GM12878 (cell line): ENCODE data around the gene LRP8. TPM values are rescaled to one million over a fixed set of nuclear protein-coding genes. Genes with fewer than 3 reads are reported as not detected.

ENCODE experiments used
- ATAC-seq: fragments of 200-7000 bp; cut with Tn5 transposase; 3 replicates; pipeline ENCODE4 v1.9.1; 2020; ENCODE audit warnings: mild to moderate bottlenecking, moderate library complexity
- BruUV-seq: library from RNA; stranded (reverse); fragments of 400-500 nt; replicated peaks from 2 replicates; lab custom pipeline; 2021; lab: Mats Ljungman, UMichigan
- CTCF ChIA-PET: fragments of 300-600 bp; sonication (Branson Sonifier 250); formaldehyde crosslinking; extraction: SDS; loops from one replicate; lab custom pipeline; 2021; ENCODE audit warnings: inconsistent platforms; lab: Yijun Ruan, JAX
- POLR2A ChIA-PET: fragments of 350-600 bp; formaldehyde crosslinking; extraction: SDS; loops from one replicate; lab custom pipeline; 2021; ENCODE audit warnings: inconsistent platforms; lab: Charles Lee
- RAD21 ChIA-PET: fragments of 300-600 bp; sonication (Branson Sonifier 250); formaldehyde crosslinking; loops from one replicate; lab custom pipeline; 2023; ENCODE audit warnings: antibody characterized with exemption; ENCODE audit not compliant: unreplicated experiment; lab: Charles Lee
- SMC1A ChIA-PET: fragments of 300-600 bp; sonication (Branson Sonifier 250); formaldehyde crosslinking; loops from one replicate; lab custom pipeline; 2023; ENCODE audit not compliant: unreplicated experiment, uncharacterized antibody; lab: Charles Lee
- DNase-seq: peaks from one replicate; pipeline ENCODE4 v3.0.0-alpha.2; 2011; ENCODE audit warnings: low read depth, low spot score
- FAIRE-seq: peaks from 3 replicates; lab custom pipeline; 2011; peaks lifted over from hg19 to GRCh38; lab: Jason Lieb, UNC
- H2AFZ ChIP-seq: 2 replicates; pipeline ENCODE4 v1.6.0; 2011; ENCODE audit warnings: low read depth, low read length, control low read depth; ENCODE audit not compliant: control insufficient read depth
- H3K27ac ChIP-seq: 2 replicates; pipeline ENCODE4 v1.5.1; 2011; ENCODE audit warnings: control low read depth; ENCODE audit not compliant: control insufficient read depth, insufficient read depth
- H3K27me3 ChIP-seq, 2 experiments: replicated peaks in 1 of 2; 2 replicates each; pipeline versions ENCODE4 v1.6.0 to v1.6.1; 2011; ENCODE audit warnings: low read length in 1 of 2; ENCODE audit not compliant: control insufficient read depth in 2 of 2, insufficient read depth in 2 of 2
- H3K36me3 ChIP-seq, 2 experiments: 2 replicates each; pipeline ENCODE4 v1.5.1; 2011; ENCODE audit warnings: low read length in 1 of 2; ENCODE audit not compliant: control insufficient read depth in 2 of 2, insufficient read depth in 2 of 2
- H3K4me1 ChIP-seq: 2 replicates; pipeline ENCODE4 v1.6.1; 2011; ENCODE audit warnings: mild to moderate bottlenecking, low read length, moderate library complexity, mixed read lengths; ENCODE audit not compliant: control insufficient read depth, insufficient read depth
- H3K4me2 ChIP-seq: 2 replicates; pipeline ENCODE4 v1.6.0; 2011; ENCODE audit warnings: control low read depth; ENCODE audit not compliant: control insufficient read depth, insufficient read depth
- H3K4me3 ChIP-seq: fragments of 200-600 bp; sonication (generic); 2 replicates; pipeline ENCODE4 v1.5.1; 2016
- H3K79me2 ChIP-seq: 2 replicates; pipeline ENCODE4 v1.6.0; 2011; ENCODE audit warnings: low read length; ENCODE audit not compliant: control insufficient read depth, insufficient read depth
- H3K9ac ChIP-seq: 2 replicates; pipeline ENCODE4 v1.8.0; 2011; ENCODE audit warnings: low read length, control low read depth, mixed read lengths; ENCODE audit not compliant: control insufficient read depth, insufficient read depth
- H3K9me3 ChIP-seq: replicated peaks from 3 replicates; pipeline ENCODE4 v1.5.1; 2011; ENCODE audit warnings: mild to moderate bottlenecking, low read length; ENCODE audit not compliant: control insufficient read depth, insufficient read depth
- H4K20me1 ChIP-seq: 2 replicates; pipeline ENCODE4 v1.6.0; 2011; ENCODE audit not compliant: control insufficient read depth, insufficient read depth
- BACH1 ChIP-seq: fragments of 450-650 bp; IDR thresholded peaks from 2 replicates; pipeline ENCODE4 v1.6.1; 2017; ENCODE audit warnings: mild to moderate bottlenecking, borderline replicate concordance
- BHLHE40 ChIP-seq, 2 experiments: fragments of 450-650 bp in 1 of 2; IDR thresholded peaks; 2 replicates each; pipeline ENCODE4 v1.6.1; 2011 to 2017; ENCODE audit warnings: low read depth in 2 of 2, borderline replicate concordance in 1 of 2, improper control_type of control experiment in 1 of 2, low read length in 1 of 2, mild to moderate bottlenecking in 1 of 2
- EED ChIP-seq: sonication (generic); IDR thresholded peaks from 2 replicates; pipeline ENCODE4 v1.6.1; 2016; ENCODE audit warnings: antibody characterized with exemption, low read depth
- ESRRA ChIP-seq: IDR thresholded peaks from 2 replicates; pipeline ENCODE4 v1.6.1; 2012; ENCODE audit warnings: mild to moderate bottlenecking, low read length, improper control_type of control experiment
- GATAD2B ChIP-seq: fragments of 450-650 bp; conservative IDR thresholded peaks from 2 replicates; pipeline ENCODE4 v1.6.1; 2017; ENCODE audit warnings: low read depth, mild to moderate bottlenecking, moderate library complexity
- HCFC1 ChIP-seq: fragments of 150-350 bp; IDR thresholded peaks from 2 replicates; pipeline ENCODE4 v1.6.1; 2014; ENCODE audit warnings: low read length
- HDGF ChIP-seq: fragments of 450-650 bp; IDR thresholded peaks from 2 replicates; pipeline ENCODE4 v1.6.1; 2016; ENCODE audit warnings: antibody characterized with exemption
- MXI1 ChIP-seq: fragments of 150-350 bp; IDR thresholded peaks from 2 replicates; pipeline ENCODE4 v1.6.1; 2011; ENCODE audit warnings: low read depth, mild to moderate bottlenecking, inconsistent platforms, low read length, improper control_type of control experiment
- NFIC ChIP-seq: IDR thresholded peaks from 2 replicates; pipeline ENCODE4 v1.6.1; 2012; ENCODE audit warnings: low read depth, mild to moderate bottlenecking, inconsistent platforms, low read length, moderate library complexity
- POLR2AphosphoS5 ChIP-seq: IDR thresholded peaks from 2 replicates; pipeline ENCODE4 v1.6.1; 2011; ENCODE audit warnings: mild to moderate bottlenecking, low read length, inconsistent platforms
- RBBP5 ChIP-seq: fragments of 200-600 bp; sonication (generic); conservative IDR thresholded peaks from 2 replicates; pipeline ENCODE4 v1.6.1; 2016
- SMAD5 ChIP-seq: IDR thresholded peaks from 2 replicates; pipeline ENCODE4 v1.6.1; 2016; ENCODE audit warnings: antibody characterized with exemption, low read depth
- SREBF2 ChIP-seq: IDR thresholded peaks from 2 replicates; pipeline ENCODE4 v1.6.1; 2012; ENCODE audit warnings: mild to moderate bottlenecking, low read length
- SRF ChIP-seq, 2 experiments: IDR thresholded peaks; 2 replicates each; pipeline ENCODE4 v1.6.1; 2011; ENCODE audit warnings: low read depth in 2 of 2, low read length in 2 of 2, mild to moderate bottlenecking in 1 of 2, moderate library complexity in 1 of 2
- TARDBP ChIP-seq: IDR thresholded peaks from 2 replicates; pipeline ENCODE4 v1.6.1; 2016; ENCODE audit warnings: borderline replicate concordance
- TCF12 ChIP-seq: IDR thresholded peaks from 2 replicates; pipeline ENCODE4 v1.6.1; 2011; ENCODE audit warnings: low read depth, mild to moderate bottlenecking, low read length
- WRNIP1 ChIP-seq: IDR thresholded peaks from 2 replicates; pipeline ENCODE4 v1.6.1; 2011; ENCODE audit warnings: low read depth, low read length, improper control_type of control experiment, borderline replicate concordance
- ZZZ3 ChIP-seq: IDR thresholded peaks from 2 replicates; pipeline ENCODE4 v1.6.1; 2011; ENCODE audit warnings: low read depth; ENCODE audit not compliant: control insufficient read depth, insufficient read length
- WGBS: methylation state at CpG from one replicate; pipeline ENCODE4 v1.1.6; 2016; ENCODE audit warnings: low lambda C conversion rate; ENCODE audit not compliant: insufficient replicate concordance, insufficient coverage; ENCODE audit errors: missing lambda C conversion rate; 5-methylcytosine and 5-hydroxymethylcytosine counted together
- in situ Hi-C: fragments of 300-500 bp; cut with MboI; formaldehyde crosslinking; loops from 9 replicates; pipeline ENCODE4 v1.14.3; 2018; ENCODE audit warnings: mixed read lengths
- intact Hi-C: fragments of 100-400 bp; cut with micrococcal nuclease; formaldehyde crosslinking; loops from one replicate; pipeline ENCODE4 v1.14.2; 2022; ENCODE audit not compliant: unreplicated experiment
- polyA plus RNA-seq, 11 experiments: library from polyadenylated mRNA; depleted of rRNA in 4 of 11; unstranded in 6 of 11; stranded (reverse) in 5 of 11; fragments of >200 nt; fragmentation: Nextera tagmentation in 4 of 11; fragmentation: Illumina TruSeq in 1 of 11; extraction: Ambion mirVana in 4 of 11; extraction: Trizol in 1 of 11; gene quantifications; 1 replicate in 1 of 11; 2 replicates in 10 of 11; pipeline versions ENCODE4 v1.2.1 to v1.2.3, GENCODE V29; 2011 to 2016; ENCODE audit warnings: inconsistent platforms in 2 of 11, missing spikeins in 2 of 11, low read depth in 1 of 11
- total RNA-seq, 4 experiments: library from RNA; depleted of rRNA in 3 of 4; stranded (reverse); fragments of >200 nt in 3 of 4; fragmentation: Illumina TruSeq in 1 of 4; extraction: Trizol in 1 of 4; gene quantifications; 2 replicates each; pipeline versions ENCODE4 v1.2.1 to v1.2.3, GENCODE V29; 2013 to 2021
- TF ChIP-seq, protein P1 (sequence below): fragments of 450-650 bp; IDR thresholded peaks from 2 replicates; pipeline ENCODE4 v1.6.1; 2017; ENCODE audit warnings: low read depth, mild to moderate bottlenecking, moderate library complexity
- TF ChIP-seq, protein P2 (sequence below): fragments of 450-650 bp; IDR thresholded peaks from 2 replicates; pipeline ENCODE4 v1.6.1; 2017; ENCODE audit warnings: antibody characterized with exemption, mild to moderate bottlenecking, moderate library complexity
- TF ChIP-seq, protein P3 (sequence below): IDR thresholded peaks from 2 replicates; pipeline ENCODE4 v1.6.1; 2012; ENCODE audit warnings: low read depth, low read length, improper control_type of control experiment

LRP8 gene
- total and polyA plus RNA-seq, 10 of the 15 experiments (the other 5 are each of a cell fraction or from before 2014, with no cell fraction given): 2.8 to 40.5 (median 22.3) TPM

DNA sequence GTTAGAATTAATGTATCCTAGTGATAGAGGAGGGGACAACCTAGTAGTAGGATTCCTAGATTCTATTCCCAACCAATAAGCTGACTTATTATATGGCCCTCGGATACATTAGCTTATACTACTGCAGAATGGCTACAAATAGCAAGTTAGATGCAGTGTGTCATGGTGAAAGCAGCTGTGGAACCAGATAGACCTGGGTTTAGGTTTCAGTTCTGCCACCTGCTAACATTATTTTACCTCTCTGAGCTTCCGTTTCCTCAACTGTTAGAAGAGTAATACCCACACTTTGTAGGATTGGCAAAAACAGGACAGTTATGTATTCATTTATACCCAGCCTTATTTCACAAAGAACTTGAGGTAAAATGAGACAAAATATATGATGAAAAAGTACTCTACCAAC is 67.9 kb downstream of the LRP8 start (continued):
- TF ChIP-seq, protein P1, sequence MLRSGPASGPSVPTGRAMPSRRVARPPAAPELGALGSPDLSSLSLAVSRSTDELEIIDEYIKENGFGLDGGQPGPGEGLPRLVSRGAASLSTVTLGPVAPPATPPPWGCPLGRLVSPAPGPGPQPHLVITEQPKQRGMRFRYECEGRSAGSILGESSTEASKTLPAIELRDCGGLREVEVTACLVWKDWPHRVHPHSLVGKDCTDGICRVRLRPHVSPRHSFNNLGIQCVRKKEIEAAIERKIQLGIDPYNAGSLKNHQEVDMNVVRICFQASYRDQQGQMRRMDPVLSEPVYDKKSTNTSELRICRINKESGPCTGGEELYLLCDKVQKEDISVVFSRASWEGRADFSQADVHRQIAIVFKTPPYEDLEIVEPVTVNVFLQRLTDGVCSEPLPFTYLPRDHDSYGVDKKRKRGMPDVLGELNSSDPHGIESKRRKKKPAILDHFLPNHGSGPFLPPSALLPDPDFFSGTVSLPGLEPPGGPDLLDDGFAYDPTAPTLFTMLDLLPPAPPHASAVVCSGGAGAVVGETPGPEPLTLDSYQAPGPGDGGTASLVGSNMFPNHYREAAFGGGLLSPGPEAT: no peak

DNA sequence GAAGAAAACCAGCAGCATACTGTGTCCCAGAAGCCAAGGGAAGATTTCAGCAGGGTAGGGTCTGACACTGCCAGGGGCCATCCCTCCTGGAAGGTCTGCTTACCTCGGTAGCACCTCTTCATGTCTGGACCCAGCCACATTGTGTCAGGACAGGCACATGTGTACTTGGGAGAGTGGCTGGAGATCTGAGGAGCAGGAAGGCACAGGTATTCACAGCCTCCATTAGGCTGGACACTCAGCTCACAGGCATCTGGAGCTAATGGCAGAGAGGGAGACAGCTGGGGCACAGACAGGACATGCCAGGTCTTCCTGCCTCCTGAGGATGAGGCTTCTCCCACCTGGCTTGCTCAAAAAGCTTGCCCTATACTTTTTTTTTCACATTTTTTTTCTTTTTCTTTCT is 69.7 kb downstream of the LRP8 start:
- no peak overlapping the region for H3K4me2 ChIP-seq
- no peaks in the 10 kb centered on the region for H3K79me2 ChIP-seq
- no peak overlapping the region for H3K4me3 ChIP-seq
- no peak overlapping the region for H3K27ac ChIP-seq
- ChIA-PET SMC1A (no interaction called here), RAD21 (no interaction called here), CTCF (interaction anchor here (0.6 to 2.3 kb wide), 2 partner anchors 10 to 620 kb away, joined by 4 to 5 read pairs; no protein-coding TSS in a partner anchor), POLR2A (no interaction called here)
- H3K36me3 ChIP-seq: peaks cover 23 to 40% of the 10 kb centered on the region in 2 experiments
- H3K9me3 ChIP-seq: no peaks in the 10 kb centered on the region
- H3K27me3 ChIP-seq: no peaks in the 10 kb centered on the region
- in situ Hi-C loops: no loop called here
- no TSS peak for BruUV-seq
- H2AFZ ChIP-seq: no peak overlapping the region
- peaks cover 10% of the 10 kb centered on the region for H3K4me1 ChIP-seq
- DNase-seq (no peak), ATAC-seq (no peak), FAIRE-seq (no peak)
- WGBS: 94% methylated on average over 1 of the region's 1 CpG
- H4K20me1 ChIP-seq: no peaks in the 10 kb centered on the region
- no peak overlapping the region for H3K9ac ChIP-seq
- intact Hi-C loops: no loop called here
- TF ChIP-seq TARDBP (no peak), BHLHE40 (IDR thresholded peaks at IDR 0.05; ENCODE audit: borderline replicate concordance in 1 of 2, low read depth in 2 of 2, low read length in 1 of 2) (no peak), RBBP5 (no peak), HCFC1 (no peak), POLR2AphosphoS5 (no peak), GATAD2B (no peak), SRF (IDR thresholded peaks at IDR 0.05; ENCODE audit: low read depth in 2 of 2, low read length in 2 of 2) (no peak), ZZZ3 (no peak), SMAD5 (no peak), WRNIP1 (no peak), HDGF (no peak), SREBF2 (no peak), EED (no peak), NFIC (no peak), ESRRA (no peak), TCF12 (no peak), MXI1 (no peak), BACH1 (no peak)
- TF ChIP-seq, protein P2, sequence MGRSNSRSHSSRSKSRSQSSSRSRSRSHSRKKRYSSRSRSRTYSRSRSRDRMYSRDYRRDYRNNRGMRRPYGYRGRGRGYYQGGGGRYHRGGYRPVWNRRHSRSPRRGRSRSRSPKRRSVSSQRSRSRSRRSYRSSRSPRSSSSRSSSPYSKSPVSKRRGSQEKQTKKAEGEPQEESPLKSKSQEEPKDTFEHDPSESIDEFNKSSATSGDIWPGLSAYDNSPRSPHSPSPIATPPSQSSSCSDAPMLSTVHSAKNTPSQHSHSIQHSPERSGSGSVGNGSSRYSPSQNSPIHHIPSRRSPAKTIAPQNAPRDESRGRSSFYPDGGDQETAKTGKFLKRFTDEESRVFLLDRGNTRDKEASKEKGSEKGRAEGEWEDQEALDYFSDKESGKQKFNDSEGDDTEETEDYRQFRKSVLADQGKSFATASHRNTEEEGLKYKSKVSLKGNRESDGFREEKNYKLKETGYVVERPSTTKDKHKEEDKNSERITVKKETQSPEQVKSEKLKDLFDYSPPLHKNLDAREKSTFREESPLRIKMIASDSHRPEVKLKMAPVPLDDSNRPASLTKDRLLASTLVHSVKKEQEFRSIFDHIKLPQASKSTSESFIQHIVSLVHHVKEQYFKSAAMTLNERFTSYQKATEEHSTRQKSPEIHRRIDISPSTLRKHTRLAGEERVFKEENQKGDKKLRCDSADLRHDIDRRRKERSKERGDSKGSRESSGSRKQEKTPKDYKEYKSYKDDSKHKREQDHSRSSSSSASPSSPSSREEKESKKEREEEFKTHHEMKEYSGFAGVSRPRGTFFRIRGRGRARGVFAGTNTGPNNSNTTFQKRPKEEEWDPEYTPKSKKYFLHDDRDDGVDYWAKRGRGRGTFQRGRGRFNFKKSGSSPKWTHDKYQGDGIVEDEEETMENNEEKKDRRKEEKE: no peak
- TF ChIP-seq, protein P3, sequence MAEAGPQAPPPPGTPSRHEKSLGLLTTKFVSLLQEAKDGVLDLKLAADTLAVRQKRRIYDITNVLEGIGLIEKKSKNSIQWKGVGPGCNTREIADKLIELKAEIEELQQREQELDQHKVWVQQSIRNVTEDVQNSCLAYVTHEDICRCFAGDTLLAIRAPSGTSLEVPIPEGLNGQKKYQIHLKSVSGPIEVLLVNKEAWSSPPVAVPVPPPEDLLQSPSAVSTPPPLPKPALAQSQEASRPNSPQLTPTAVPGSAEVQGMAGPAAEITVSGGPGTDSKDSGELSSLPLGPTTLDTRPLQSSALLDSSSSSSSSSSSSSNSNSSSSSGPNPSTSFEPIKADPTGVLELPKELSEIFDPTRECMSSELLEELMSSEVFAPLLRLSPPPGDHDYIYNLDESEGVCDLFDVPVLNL: no peak
